ENCODE measurements around the gene CLDN14.
A peak's percentile ranks its signal among the peaks of the same experiment; 100 is the strongest.

CLDN14 gene

GRCh38 chr21:36507397-36508018 lies 27.6 kb upstream of the CLDN14 start:
- Mint-ChIP-seq H3K4me3 (no peak overlapping the region), H3K36me3 (ENCODE audit: low read depth) (no peaks in the 10 kb centered on the region), H3K4me1 (peaks cover 13% of the 10 kb centered on the region), H3K9me3 (peaks cover 4% of the 10 kb centered on the region), H3K27me3 (ENCODE audit: low read depth, poor library complexity) (peaks cover 19% of the 10 kb centered on the region), H3K27ac (no peak overlapping the region)
- no peak for DNase-seq
- TF ChIP-seq CTCF (IDR thresholded peaks at IDR 0.05), result no peak

DNA sequence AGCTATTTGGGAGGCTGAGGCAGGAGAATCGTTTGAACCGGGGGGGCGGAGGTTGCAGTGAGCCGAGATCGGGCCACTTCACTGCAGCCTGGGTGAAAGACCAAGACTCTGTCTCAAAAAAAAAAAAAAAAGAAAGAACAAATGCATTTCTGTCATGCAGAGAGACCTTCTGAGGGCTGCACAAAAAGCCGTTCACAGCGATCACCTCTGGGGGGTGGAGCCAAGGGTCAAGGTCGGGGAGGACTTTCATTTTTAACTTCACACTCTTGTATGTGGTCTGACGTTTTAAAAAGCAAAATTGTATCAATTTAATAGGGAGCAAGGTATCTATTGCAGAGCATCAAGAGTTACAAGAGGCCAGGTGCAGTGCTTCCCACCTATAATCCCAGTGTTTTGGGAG lies 26.6 kb upstream of the CLDN14 start:
- H3K36me3 Mint-ChIP-seq (ENCODE audit: low read depth), result no peaks in the 10 kb centered on the region
- H3K4me1 Mint-ChIP-seq, result peaks cover 5% of the 10 kb centered on the region
- peaks cover 4% of the 10 kb centered on the region for H3K9me3 Mint-ChIP-seq
- peaks cover 12% of the 10 kb centered on the region for H3K27me3 Mint-ChIP-seq (ENCODE audit: low read depth, poor library complexity)
- DNase-seq, result no peak
- H3K4me3 Mint-ChIP-seq, result no peak overlapping the region
- no peak overlapping the region for H3K27ac Mint-ChIP-seq
- no peak for TF ChIP-seq CTCF (IDR thresholded peaks at IDR 0.05)

- peak; percentile 54 for DNase-seq
- TF ChIP-seq CTCF (IDR thresholded peaks at IDR 0.05), result peak; percentile 94
- Mint-ChIP-seq H3K27me3 (ENCODE audit: low read depth, poor library complexity) (peaks cover 18% of the 10 kb centered on the region), H3K27ac (no peak overlapping the region), H3K36me3 (ENCODE audit: low read depth) (no peaks in the 10 kb centered on the region), H3K9me3 (peaks cover 4% of the 10 kb centered on the region), H3K4me1 (peaks cover 17% of the 10 kb centered on the region), H3K4me3 (no peak overlapping the region)
Measured at GRCh38 chr21:36504067-36505058, 24.4 kb upstream of the CLDN14 start.

GRCh38 chr21:36502365-36502764 lies 22.4 kb upstream of the CLDN14 start:
- Mint-ChIP-seq H3K9me3 (peaks cover 10% of the 10 kb centered on the region), H3K36me3 (ENCODE audit: low read depth) (no peaks in the 10 kb centered on the region), H3K27ac (no peak overlapping the region), H3K4me3 (no peak overlapping the region), H3K27me3 (ENCODE audit: low read depth, poor library complexity) (peaks cover 23% of the 10 kb centered on the region), H3K4me1 (peaks cover 29% of the 10 kb centered on the region)
- no peak for DNase-seq
- TF ChIP-seq CTCF (IDR thresholded peaks at IDR 0.05), result no peak

GRCh38 chr21:36501589-36501892 lies 21.6 kb upstream of the CLDN14 start:
- no peak for DNase-seq
- Mint-ChIP-seq H3K4me1 (peaks cover 29% of the 10 kb centered on the region), H3K4me3 (no peak overlapping the region), H3K27me3 (ENCODE audit: low read depth, poor library complexity) (peaks cover 20% of the 10 kb centered on the region), H3K27ac (no peak overlapping the region), H3K9me3 (peaks cover 10% of the 10 kb centered on the region), H3K36me3 (ENCODE audit: low read depth) (no peaks in the 10 kb centered on the region)
- no peak for TF ChIP-seq CTCF (IDR thresholded peaks at IDR 0.05)
